ENCODE data around the gene VCP.

GRCh38 chr9:35035851-35036701 is 36.3 kb downstream of the VCP start:
- TF ChIP-seq POLR2AphosphoS5 (IDR thresholded peaks at IDR 0.05) (no peak), POLR2A (IDR thresholded peaks at IDR 0.05) (no peak)
